Osteoblast (primary cell): ENCODE measurements around the gene CFAP58. TPM values are rescaled to one million over a fixed set of nuclear protein-coding genes. Genes with fewer than 3 reads are reported as not detected.

Experiments used
- DNase-seq: peaks from one replicate; pipeline ENCODE4 v3.0.0; 2011; ENCODE audit warnings: low spot score, mixed read lengths; ENCODE audit not compliant: insufficient read length; ENCODE audit errors: missing footprints
- H2AFZ ChIP-seq: 2 replicates; pipeline ENCODE4 v1.6.0; 2011; ENCODE audit warnings: mild to moderate bottlenecking, low read length
- H3K27ac ChIP-seq: 2 replicates; pipeline ENCODE4 v1.5.1; 2011; ENCODE audit warnings: mild to moderate bottlenecking, low read depth, low read length, moderate library complexity
- H3K27me3 ChIP-seq: 2 replicates; pipeline ENCODE4 v1.6.0; 2012; ENCODE audit warnings: mild to moderate bottlenecking, control low read depth, inconsistent platforms, low read length, moderate library complexity; ENCODE audit not compliant: insufficient read depth
- H3K36me3 ChIP-seq: 2 replicates; pipeline ENCODE4 v1.5.1; 2011; ENCODE audit warnings: mild to moderate bottlenecking, low read length, control low read depth, moderate library complexity; ENCODE audit not compliant: insufficient read depth
- H3K4me1 ChIP-seq: 2 replicates; pipeline ENCODE4 v1.5.1; 2011; ENCODE audit warnings: mild to moderate bottlenecking, low read length, control low read depth, moderate library complexity; ENCODE audit not compliant: insufficient read depth
- H3K4me2 ChIP-seq: 2 replicates; pipeline ENCODE4 v1.6.0; 2011; ENCODE audit warnings: mild to moderate bottlenecking, low read length; ENCODE audit not compliant: insufficient read depth
- H3K4me3 ChIP-seq: fragments of 200-600 bp; sonication (generic); 3 replicates; pipeline ENCODE4 v1.5.1; 2012; ENCODE audit warnings: mild to moderate bottlenecking, low read length, inconsistent platforms; ENCODE audit not compliant: insufficient read depth
- H3K79me2 ChIP-seq: 2 replicates; pipeline ENCODE4 v1.6.0; 2012; ENCODE audit warnings: mild to moderate bottlenecking, low read length, control low read depth, inconsistent platforms; ENCODE audit not compliant: insufficient read depth
- H3K9me3 ChIP-seq: 2 replicates; pipeline ENCODE4 v1.5.1; 2011; ENCODE audit warnings: low read depth, low read length, control low read depth
- H4K20me1 ChIP-seq: 2 replicates; pipeline ENCODE4 v1.6.0; 2012; ENCODE audit warnings: mild to moderate bottlenecking, low read length, control low read depth; ENCODE audit not compliant: insufficient read depth
- total RNA-seq: library from RNA; depleted of rRNA; stranded (reverse); fragments of >200 nt; gene quantifications from 2 replicates; pipeline ENCODE4 v1.2.3, GENCODE V29; 2012
- TF ChIP-seq, protein P1 (sequence below): IDR thresholded peaks from 2 replicates; pipeline ENCODE4 v1.5.1; 2011; ENCODE audit warnings: mild to moderate bottlenecking, low read depth, low read length, moderate library complexity; ENCODE audit errors: extremely low read depth

CFAP58 gene
- total RNA-seq, 1 donor: 0.36 TPM

GRCh38 chr10:104501864-104502579, 148.4 kb downstream of the CFAP58 start:
- no peaks in the 10 kb centered on the region for H3K79me2 ChIP-seq
- H2AFZ ChIP-seq: no peak overlapping the region
- H3K4me3 ChIP-seq: no peak overlapping the region
- no peak overlapping the region for H3K27ac ChIP-seq
- H3K9me3 ChIP-seq: no peaks in the 10 kb centered on the region
- H3K4me1 ChIP-seq: no peaks in the 10 kb centered on the region
- no peak for DNase-seq
- no peak overlapping the region for H3K4me2 ChIP-seq
- no peaks in the 10 kb centered on the region for H4K20me1 ChIP-seq
- TF ChIP-seq, protein P1, sequence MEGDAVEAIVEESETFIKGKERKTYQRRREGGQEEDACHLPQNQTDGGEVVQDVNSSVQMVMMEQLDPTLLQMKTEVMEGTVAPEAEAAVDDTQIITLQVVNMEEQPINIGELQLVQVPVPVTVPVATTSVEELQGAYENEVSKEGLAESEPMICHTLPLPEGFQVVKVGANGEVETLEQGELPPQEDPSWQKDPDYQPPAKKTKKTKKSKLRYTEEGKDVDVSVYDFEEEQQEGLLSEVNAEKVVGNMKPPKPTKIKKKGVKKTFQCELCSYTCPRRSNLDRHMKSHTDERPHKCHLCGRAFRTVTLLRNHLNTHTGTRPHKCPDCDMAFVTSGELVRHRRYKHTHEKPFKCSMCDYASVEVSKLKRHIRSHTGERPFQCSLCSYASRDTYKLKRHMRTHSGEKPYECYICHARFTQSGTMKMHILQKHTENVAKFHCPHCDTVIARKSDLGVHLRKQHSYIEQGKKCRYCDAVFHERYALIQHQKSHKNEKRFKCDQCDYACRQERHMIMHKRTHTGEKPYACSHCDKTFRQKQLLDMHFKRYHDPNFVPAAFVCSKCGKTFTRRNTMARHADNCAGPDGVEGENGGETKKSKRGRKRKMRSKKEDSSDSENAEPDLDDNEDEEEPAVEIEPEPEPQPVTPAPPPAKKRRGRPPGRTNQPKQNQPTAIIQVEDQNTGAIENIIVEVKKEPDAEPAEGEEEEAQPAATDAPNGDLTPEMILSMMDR: no peak
- no peaks in the 10 kb centered on the region for H3K27me3 ChIP-seq
- H3K36me3 ChIP-seq: no peaks in the 10 kb centered on the region

DNA sequence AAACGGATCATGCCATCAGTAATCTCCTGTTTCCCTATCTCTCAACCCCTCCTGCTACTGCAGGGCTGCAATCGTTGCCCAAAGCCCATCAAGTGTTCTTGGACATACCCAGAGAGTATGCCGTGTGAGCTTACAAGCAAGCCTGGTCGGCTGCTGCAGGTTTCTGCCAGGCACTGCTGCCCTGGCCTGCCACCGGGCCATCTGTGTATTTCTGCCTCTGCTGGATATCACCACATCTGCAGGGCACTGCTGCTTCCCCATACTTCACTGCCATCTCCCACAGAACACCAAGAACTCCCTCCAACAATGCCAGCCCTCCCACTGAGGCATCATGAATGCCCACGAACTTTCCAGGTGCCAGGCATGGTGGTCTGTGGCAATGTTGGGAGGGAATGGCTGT, 149.3 kb downstream of the CFAP58 start:
- DNase-seq: no peak
- no peaks in the 10 kb centered on the region for H3K79me2 ChIP-seq
- H3K4me3 ChIP-seq: no peak overlapping the region
- H4K20me1 ChIP-seq: no peaks in the 10 kb centered on the region
- no peaks in the 10 kb centered on the region for H3K9me3 ChIP-seq
- no peaks in the 10 kb centered on the region for H3K36me3 ChIP-seq
- H2AFZ ChIP-seq: no peak overlapping the region
- TF ChIP-seq, protein P1: no peak
- H3K4me2 ChIP-seq: no peak overlapping the region
- no peaks in the 10 kb centered on the region for H3K4me1 ChIP-seq
- no peak overlapping the region for H3K27ac ChIP-seq
- H3K27me3 ChIP-seq: no peaks in the 10 kb centered on the region

Other genes with a start within 250 kb of the CFAP58 start
- gene SFR1, start 231.7 kb upstream of the CFAP58 start, total RNA-seq: 9.7 and 11.6 TPM in 2 replicates
- gene CFAP43, start 121.5 kb upstream of the CFAP58 start, total RNA-seq: 0.36 and 0.59 TPM in 2 replicates
- 149 and 177 TPM in 2 replicates for gene GSTO1, start 98.9 kb upstream of the CFAP58 start, total RNA-seq
- gene GSTO2, start 84.6 kb upstream of the CFAP58 start, total RNA-seq: 1.8 and 2.2 TPM in 2 replicates
- gene ITPRIP, start 15.4 kb upstream of the CFAP58 start, total RNA-seq: 14.8 and 16.5 TPM in 2 replicates